Measurements from ENCODE around the gene TRAM2. TPM values are rescaled to one million over a fixed set of nuclear protein-coding genes. Genes with fewer than 3 reads are reported as not detected.

The TRAM2 gene
- total RNA-seq, 4 donors from 2014 or later, result 8.3 to 17.7 (median 14.7) TPM

DNA sequence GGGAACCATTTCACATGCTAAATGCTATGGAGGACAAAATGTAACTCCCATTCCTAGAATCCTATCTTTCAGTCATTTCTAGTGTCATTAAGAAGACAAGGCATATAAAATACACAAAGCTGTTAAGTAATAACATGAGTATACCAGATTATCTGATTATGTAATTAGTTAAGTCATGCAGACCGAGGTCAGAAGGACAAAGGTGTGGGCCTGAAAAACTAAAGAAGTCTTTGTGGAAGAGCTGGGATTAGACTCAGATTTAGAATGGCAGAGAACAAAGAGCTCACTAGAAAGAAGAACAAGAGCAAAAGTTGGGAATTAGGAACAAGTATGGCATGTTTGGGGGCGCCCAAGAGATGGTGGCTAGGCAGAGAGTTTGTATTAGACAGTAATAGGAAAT is 119.8 kb downstream of the TRAM2 start:
- TF ChIP-seq, protein P1, sequence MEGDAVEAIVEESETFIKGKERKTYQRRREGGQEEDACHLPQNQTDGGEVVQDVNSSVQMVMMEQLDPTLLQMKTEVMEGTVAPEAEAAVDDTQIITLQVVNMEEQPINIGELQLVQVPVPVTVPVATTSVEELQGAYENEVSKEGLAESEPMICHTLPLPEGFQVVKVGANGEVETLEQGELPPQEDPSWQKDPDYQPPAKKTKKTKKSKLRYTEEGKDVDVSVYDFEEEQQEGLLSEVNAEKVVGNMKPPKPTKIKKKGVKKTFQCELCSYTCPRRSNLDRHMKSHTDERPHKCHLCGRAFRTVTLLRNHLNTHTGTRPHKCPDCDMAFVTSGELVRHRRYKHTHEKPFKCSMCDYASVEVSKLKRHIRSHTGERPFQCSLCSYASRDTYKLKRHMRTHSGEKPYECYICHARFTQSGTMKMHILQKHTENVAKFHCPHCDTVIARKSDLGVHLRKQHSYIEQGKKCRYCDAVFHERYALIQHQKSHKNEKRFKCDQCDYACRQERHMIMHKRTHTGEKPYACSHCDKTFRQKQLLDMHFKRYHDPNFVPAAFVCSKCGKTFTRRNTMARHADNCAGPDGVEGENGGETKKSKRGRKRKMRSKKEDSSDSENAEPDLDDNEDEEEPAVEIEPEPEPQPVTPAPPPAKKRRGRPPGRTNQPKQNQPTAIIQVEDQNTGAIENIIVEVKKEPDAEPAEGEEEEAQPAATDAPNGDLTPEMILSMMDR (IDR thresholded peaks at IDR 0.05), result no peak
- TF ChIP-seq POLR2A (IDR thresholded peaks at IDR 0.05), result no peak
- H3K36me3 ChIP-seq, result no peaks in the 10 kb centered on the region
- DNase-seq, result no peak

GRCh38 chr6:52454556-52454955 is 122.3 kb downstream of the TRAM2 start:
- no peak for DNase-seq
- no peak overlapping the region for H3K27ac ChIP-seq
- TF ChIP-seq POLR2A (IDR thresholded peaks at IDR 0.05), result no peak
- TF ChIP-seq, protein P1 (IDR thresholded peaks at IDR 0.05), result no peak

More for the DNA sequence above, 119.8 kb downstream of the TRAM2 start:
- H3K4me3 ChIP-seq, result no peak overlapping the region
- H3K27ac ChIP-seq, result no peak overlapping the region
- H3K9me3 ChIP-seq, result no peaks in the 10 kb centered on the region
- no peaks in the 10 kb centered on the region for H3K4me1 ChIP-seq
- H3K27me3 ChIP-seq, result no peaks in the 10 kb centered on the region

More at GRCh38 chr6:52454556-52454955, 122.3 kb downstream of the TRAM2 start:
- Histone ChIP-seq H3K27me3 (no peaks in the 10 kb centered on the region), H3K4me1 (no peaks in the 10 kb centered on the region), H3K36me3 (no peaks in the 10 kb centered on the region), H3K9me3 (no peaks in the 10 kb centered on the region), H3K4me3 (no peak overlapping the region)

Other genes starting within 250 kb of the TRAM2 start
- 100 to 1,000 TPM in 3 of 4 donors, 1 to 10 TPM in 1; 9.1 to 300 (median 210) TPM for gene PAQR8, start 214.9 kb downstream of the TRAM2 start, total RNA-seq
- gene EFHC1, start 156.7 kb downstream of the TRAM2 start, total RNA-seq, result 10 to 100 TPM; 20.0 to 40.4 (median 22.7) TPM
- 10 to 100 TPM; 12.4 to 56.0 (median 25.3) TPM for gene TMEM14A, start 94.1 kb upstream of the TRAM2 start, total RNA-seq
- 10 to 100 TPM; 15.7 to 92.2 (median 58.4) TPM for gene GSTA2, start 186.4 kb upstream of the TRAM2 start, total RNA-seq
- 1,000 to 10,000 TPM in 1 of 4 donors, 100 to 1,000 TPM in 3; 222 to 1,400 (median 545) TPM for gene GSTA1, start 226.8 kb upstream of the TRAM2 start, total RNA-seq